GM18505 (cell line): Measurements from ENCODE around the gene RAB3B.

Experiments
- ATAC-seq: cut with Tn5 transposase; IDR thresholded peaks from one replicate; pipeline ENCODE4 v1.9.1; 2021; ENCODE audit not compliant: unreplicated experiment
- POLR2A ChIP-seq: IDR thresholded peaks from 4 replicates; pipeline ENCODE4 v1.6.1; 2011; ENCODE audit warnings: borderline replicate concordance; ENCODE audit not compliant: insufficient read depth, insufficient read length; ENCODE audit errors: extremely low read depth

RAB3B gene

GRCh38 chr1:51953079-51953478, 37.4 kb downstream of the RAB3B start:
- no peak for ATAC-seq
- TF ChIP-seq POLR2A = no peak

GRCh38 chr1:51952638-51953037, 37.9 kb downstream of the RAB3B start:
- no peak for TF ChIP-seq POLR2A

GRCh38 chr1:51950701-51951100, 39.8 kb downstream of the RAB3B start:
- TF ChIP-seq POLR2A = no peak
- ATAC-seq = no peak

More at GRCh38 chr1:51952638-51953037, 37.9 kb downstream of the RAB3B start:
- ATAC-seq = no peak

- ATAC-seq = no peak
- TF ChIP-seq POLR2A = no peak
These were observed 41.3 kb downstream of the RAB3B start for GRCh38 chr1:51949014-51949702.

GRCh38 chr1:51948491-51948915, 42.0 kb downstream of the RAB3B start:
- TF ChIP-seq POLR2A = no peak
- no peak for ATAC-seq

GRCh38 chr1:51946300-51946699, 44.2 kb downstream of the RAB3B start:
- no peak for TF ChIP-seq POLR2A
- no peak for ATAC-seq

- no peak for ATAC-seq
- TF ChIP-seq POLR2A = no peak
These were observed 44.9 kb downstream of the RAB3B start for GRCh38 chr1:51945591-51945990.

- TF ChIP-seq POLR2A = no peak
- ATAC-seq = no peak
These were observed 48.2 kb downstream of the RAB3B start for GRCh38 chr1:51942281-51942680.

- no peak for ATAC-seq
- TF ChIP-seq POLR2A = no peak
These were observed 49.0 kb downstream of the RAB3B start for GRCh38 chr1:51941528-51941927.

GRCh38 chr1:51937112-51937511, 53.4 kb downstream of the RAB3B start:
- no peak for ATAC-seq
- no peak for TF ChIP-seq POLR2A

GRCh38 chr1:51936531-51936930, 54.0 kb downstream of the RAB3B start:
- ATAC-seq = no peak
- TF ChIP-seq POLR2A = no peak

GRCh38 chr1:51933344-51933743, 57.2 kb downstream of the RAB3B start:
- ATAC-seq = no peak
- TF ChIP-seq POLR2A = no peak

GRCh38 chr1:51930329-51930728, 60.2 kb downstream of the RAB3B start:
- ATAC-seq = no peak
- no peak for TF ChIP-seq POLR2A

GRCh38 chr1:51928896-51929295, 61.6 kb downstream of the RAB3B start:
- no peak for TF ChIP-seq POLR2A
- no peak for ATAC-seq

GRCh38 chr1:51927029-51927428, 63.5 kb downstream of the RAB3B start:
- no peak for TF ChIP-seq POLR2A
- no peak for ATAC-seq

- no peak for ATAC-seq
- TF ChIP-seq POLR2A = no peak
These were observed 64.2 kb downstream of the RAB3B start for GRCh38 chr1:51926171-51926812.
